HG02678 (cell line): ENCODE results near the gene SAE1.

Experiments
- ATAC-seq: cut with Tn5 transposase; IDR thresholded peaks from one replicate; pipeline ENCODE4 v1.9.1; 2021; ENCODE audit warnings: mild to moderate bottlenecking, moderate library complexity; ENCODE audit not compliant: unreplicated experiment

The SAE1 gene

GRCh38 chr19:47209319-47210179 lies 78.9 kb downstream of the SAE1 start:
- ATAC-seq = no peak

GRCh38 chr19:47210180-47210490 lies 79.5 kb downstream of the SAE1 start:
- ATAC-seq = no peak

DNA sequence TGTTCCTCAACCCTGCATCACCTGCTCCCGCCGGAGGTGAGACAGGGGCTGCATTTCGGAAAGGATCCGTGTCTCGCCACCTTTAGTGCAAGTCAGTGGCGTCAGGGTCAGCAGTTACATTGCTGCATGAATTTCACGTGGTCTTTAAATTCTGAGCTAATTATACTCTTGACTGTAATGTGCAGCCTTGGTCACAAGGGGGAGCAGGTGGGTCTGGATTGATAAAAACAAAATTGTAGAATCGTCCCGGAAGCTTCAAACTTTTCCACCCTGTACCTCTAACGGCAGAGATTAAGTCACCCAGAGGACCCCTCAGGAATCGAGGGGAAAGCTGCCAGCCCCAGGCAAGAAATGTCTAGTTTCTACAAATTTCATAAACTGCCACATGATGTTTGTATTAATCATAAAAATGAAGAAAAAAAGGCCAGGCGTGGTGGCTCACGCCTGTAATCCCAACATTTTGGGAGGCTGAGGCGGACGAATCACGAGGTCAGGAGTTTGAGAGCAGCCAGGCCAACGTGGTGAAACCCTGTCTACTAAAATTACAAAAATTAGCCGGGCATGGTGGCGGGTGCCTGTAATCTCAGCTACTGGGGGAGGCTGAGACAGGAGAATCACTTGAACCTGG lies 80.2 kb downstream of the SAE1 start:
- no peak for ATAC-seq

- ATAC-seq = no peak
These were observed 84.9 kb downstream of the SAE1 start for GRCh38 chr19:47215581-47215980.

DNA sequence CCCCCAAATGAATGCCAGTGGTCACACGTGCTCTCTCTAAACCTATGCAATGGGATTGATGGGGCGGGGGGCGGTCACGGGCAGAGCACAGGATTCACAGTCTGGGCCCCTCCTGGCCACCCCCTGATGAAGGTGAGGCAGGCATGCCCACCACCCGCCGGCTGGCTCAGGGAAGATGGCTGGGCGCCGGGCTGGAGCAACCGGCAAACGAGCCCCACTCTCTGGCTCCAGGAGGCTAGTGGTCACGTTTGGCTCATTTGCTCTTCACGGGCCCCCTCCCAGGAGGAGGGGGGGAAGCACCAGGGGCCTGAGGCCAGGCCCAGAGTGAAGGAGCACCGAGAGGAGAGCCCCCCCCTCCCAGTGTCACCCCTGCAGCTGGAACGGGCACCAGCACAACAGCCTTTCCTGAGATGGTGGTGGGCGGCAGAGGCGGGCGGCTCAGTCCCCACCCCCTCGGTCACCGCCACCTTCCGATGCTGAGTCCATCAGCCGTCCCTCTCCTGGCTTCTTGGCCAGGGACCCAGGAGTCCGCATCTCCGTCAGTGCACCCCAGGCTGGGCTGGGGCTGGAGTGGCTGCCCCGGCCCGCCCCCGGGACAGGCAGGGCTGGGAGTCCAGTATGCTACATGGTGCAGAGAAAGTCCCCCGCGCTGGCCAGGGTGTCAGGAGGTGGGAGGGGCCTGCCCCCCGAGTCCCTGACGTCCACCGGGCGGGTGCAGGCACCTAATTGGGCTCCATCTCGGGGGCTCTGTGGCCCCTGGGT lies 90.6 kb downstream of the SAE1 start:
- no peak for ATAC-seq

DNA sequence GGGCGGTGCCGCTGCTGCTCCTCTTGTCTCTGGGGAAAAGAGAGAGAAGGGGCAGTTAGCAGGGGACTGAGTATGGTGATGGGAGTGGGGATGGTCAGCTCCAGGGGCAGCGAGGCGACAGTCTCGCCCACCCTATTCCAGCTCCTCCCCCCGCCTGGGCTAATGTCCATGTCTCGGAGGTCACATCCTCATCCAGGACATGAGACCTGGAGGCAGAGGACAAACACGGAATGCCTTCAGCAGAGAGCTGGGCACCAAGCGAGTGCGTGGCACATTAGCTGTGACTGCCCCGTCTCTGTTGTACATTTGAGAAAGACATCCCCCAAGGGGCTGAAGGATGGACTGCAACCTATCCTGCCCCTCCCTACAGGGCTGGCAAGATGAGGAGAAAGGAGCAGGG lies 91.3 kb downstream of the SAE1 start:
- no peak for ATAC-seq

- ATAC-seq = peak; percentile 53
These were observed 95.3 kb downstream of the SAE1 start for GRCh38 chr19:47225746-47226425.

- ATAC-seq = peak; percentile 13
These were observed 96.1 kb downstream of the SAE1 start for GRCh38 chr19:47226426-47227351.

- ATAC-seq = no peak
These were observed 96.9 kb downstream of the SAE1 start for GRCh38 chr19:47227352-47228167.

- no peak for ATAC-seq
These were observed 97.7 kb downstream of the SAE1 start for GRCh38 chr19:47228168-47228936.

DNA sequence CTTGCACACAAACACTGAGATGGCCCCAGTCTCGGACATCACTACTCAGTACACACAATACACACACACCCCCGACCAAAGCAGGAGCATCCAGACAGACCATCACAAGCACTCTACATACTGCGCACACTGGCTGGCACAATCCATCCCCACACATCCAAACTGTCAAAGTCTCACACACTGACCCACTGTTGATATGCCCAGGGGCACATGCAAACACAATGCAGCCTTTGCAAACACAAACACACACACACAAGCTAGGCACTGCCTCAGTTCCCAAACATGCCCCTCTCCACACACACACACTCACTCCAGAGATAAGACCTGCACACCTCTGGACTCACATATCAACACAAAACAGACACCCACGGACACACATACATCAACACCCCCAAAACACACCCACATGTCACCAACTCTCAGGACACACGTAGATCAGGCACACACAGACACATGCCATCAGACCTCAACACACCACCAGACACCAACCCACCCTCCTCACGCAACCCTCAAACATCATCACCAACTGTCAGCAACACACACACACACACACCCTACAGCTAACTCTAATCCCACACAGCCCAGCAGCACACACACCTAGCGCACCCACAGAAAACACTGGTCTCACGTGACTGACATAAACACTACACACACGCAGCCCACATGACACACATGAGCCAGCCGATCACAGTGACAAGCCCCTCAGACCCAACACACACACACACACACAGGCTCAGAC lies 98.5 kb downstream of the SAE1 start:
- no peak for ATAC-seq

DNA sequence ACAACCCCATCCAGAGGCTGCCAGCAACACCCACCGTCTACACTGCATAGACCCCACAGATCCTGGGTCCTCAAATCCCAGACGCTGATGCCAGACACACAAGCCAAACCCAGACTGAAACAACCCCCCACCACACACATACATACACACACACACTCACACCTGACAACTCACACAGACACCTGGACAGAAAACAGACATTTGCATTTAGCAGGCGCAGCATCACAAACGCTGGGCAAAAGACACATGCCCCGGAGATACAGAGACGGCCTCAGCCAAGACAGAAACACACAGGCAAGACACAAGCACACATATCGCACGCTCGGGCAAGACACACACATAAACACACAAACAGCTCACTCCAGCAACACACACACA lies 99.0 kb downstream of the SAE1 start:
- no peak for ATAC-seq

DNA sequence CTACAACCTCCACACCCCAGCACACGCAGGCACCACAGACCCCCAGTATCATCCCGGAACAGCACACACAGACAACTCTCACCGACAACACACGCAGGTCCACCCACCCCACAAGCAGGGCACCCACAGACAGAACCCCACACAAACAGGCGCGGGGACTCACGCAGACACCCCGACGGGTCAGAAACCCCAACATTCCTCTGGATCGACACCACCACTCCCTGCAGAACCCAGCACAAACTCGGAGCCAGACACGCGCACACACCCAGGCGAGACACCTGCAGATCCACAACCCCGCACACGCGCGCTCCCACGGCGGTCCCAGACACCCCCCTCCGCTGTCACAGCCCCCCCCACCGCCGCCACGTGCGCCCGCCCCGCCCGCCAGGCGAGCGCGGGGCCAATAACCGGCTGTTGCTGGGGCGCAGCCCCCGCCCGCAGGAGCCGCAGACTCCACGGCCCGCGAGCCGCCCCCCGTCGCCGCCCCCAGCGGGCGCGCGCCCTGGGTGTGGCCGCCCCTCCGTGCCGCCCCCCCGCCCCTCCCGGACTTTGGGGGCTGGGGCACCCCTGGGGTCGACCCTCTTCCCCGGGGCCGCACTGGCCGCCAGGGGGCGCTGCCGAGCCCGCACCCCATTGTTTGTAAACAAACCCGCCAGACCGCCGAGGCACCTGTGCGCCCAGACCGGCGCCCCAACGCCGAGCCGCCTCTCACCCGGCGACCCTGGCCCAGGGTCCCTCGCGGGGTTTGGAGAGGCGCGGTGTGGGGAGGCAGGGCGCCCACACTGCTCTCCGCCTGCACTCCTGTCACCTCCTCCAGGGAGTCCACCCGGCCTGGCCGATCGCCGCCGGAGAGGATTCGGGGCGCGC lies 99.7 kb downstream of the SAE1 start:
- peak; percentile 25 for ATAC-seq

DNA sequence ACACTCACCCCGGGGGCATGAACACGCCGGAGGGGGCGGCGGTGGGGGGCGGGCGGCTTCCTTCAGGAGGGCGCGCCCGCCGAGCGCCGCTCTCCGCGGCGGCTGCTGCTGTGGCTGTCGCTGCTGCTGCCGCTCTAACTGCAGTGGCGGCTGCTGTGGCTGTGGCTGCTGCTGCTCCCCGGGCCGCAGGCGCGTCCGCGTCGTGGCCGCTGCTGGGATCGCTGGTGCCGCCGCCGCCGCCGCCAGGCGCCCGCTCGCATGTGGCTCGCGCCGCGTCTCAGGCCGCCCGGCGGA lies 100.2 kb downstream of the SAE1 start, which contains the start of gene BBC3:
TSS of gene BBC3 (minus strand) at position 279 of the 294 bp plus-strand sequence. CDS start 2,768 bp downstream, outside the sequence.
- no peak for ATAC-seq

- ATAC-seq = peak; percentile 37
These were observed 100.8 kb downstream of the SAE1 start for GRCh38 chr19:47231215-47232054.
